ENCODE data around the gene GPR153. TPM values are rescaled to one million over a fixed set of nuclear protein-coding genes. Genes with fewer than 3 reads are reported as not detected.

The GPR153 gene
- total RNA-seq, 1 experiment from 2014 or later, result 6.1 TPM

GRCh38 chr1:6244401-6245049 lies 16.4 kb downstream of the GPR153 start (continued):
- no peak for TF ChIP-seq REST (IDR thresholded peaks at IDR 0.05; ENCODE audit: low read depth)
- TF ChIP-seq ZBTB33 (IDR thresholded peaks at IDR 0.05; ENCODE audit: extremely low read depth, insufficient replicate concordance, low read length), result no peak
- no peak for TF ChIP-seq POLR2A (IDR thresholded peaks at IDR 0.05; ENCODE audit: borderline replicate concordance, extremely low read depth, insufficient read depth, insufficient read length)
- TF ChIP-seq EZH2phosphoT487 (IDR thresholded peaks at IDR 0.05; ENCODE audit: borderline replicate concordance), result no peak

GRCh38 chr1:6243993-6244392 lies 16.9 kb downstream of the GPR153 start, which contains the start of gene HES3:
HES3 (plus strand) TSS chr1:6244179; CDS start chr1:6244366, 187 bp downstream.
- no peak within 1 kb of the TSS for H3K9ac ChIP-seq (ENCODE audit: low read length)
- H4K20me1 ChIP-seq (ENCODE audit: insufficient read depth), result no peaks in the 10 kb centered on the region
- H3K79me2 ChIP-seq (ENCODE audit: insufficient read depth, low read length), result no peaks in the 10 kb centered on the region
- H3K4me3 ChIP-seq (replicated peaks in 1 of 2; ENCODE audit: low read depth in 1 of 2, low read length in 2 of 2), result no peak within 1 kb of the TSS
- no peak within 1 kb of the TSS for H3K27ac ChIP-seq (ENCODE audit: low read depth, low read length)
- ChIA-PET CTCF (interaction anchor here (1.4 to 3.7 kb wide), 2 partner anchors 38 to 133 kb away, joined by 4 to 29 read pairs; partner anchors contain the start of gene RNF207), POLR2A (no interaction called here), RAD21 (ENCODE audit: low non-redundant PET in 1 of 2, low total read pairs in 2 of 2, uncharacterized antibody in 2 of 2, unreplicated experiment in 2 of 2) (no interaction called here)
- no peak for TF ChIP-seq FOSL1 (IDR thresholded peaks at IDR 0.05; ENCODE audit: low read depth)
- no peak for TF ChIP-seq TCF7L2 (IDR thresholded peaks at IDR 0.05; ENCODE audit: borderline replicate concordance, extremely low read depth, insufficient read depth, insufficient read length)
- no peak for TF ChIP-seq POLR2AphosphoS5 (IDR thresholded peaks at IDR 0.05; ENCODE audit: low read depth, low read length)
- no peak for TF ChIP-seq EGR1 (IDR thresholded peaks at IDR 0.05; ENCODE audit: low read depth)
- no peak for TF ChIP-seq EZH2phosphoT487 (IDR thresholded peaks at IDR 0.05; ENCODE audit: borderline replicate concordance)
- no peak for TF ChIP-seq ZBTB33 (IDR thresholded peaks at IDR 0.05; ENCODE audit: extremely low read depth, insufficient replicate concordance, low read length)
- TF ChIP-seq POLR2A (IDR thresholded peaks at IDR 0.05; ENCODE audit: borderline replicate concordance, extremely low read depth, insufficient read depth, insufficient read length), result no peak
- no peaks in the 10 kb centered on the region for H3K36me3 ChIP-seq (ENCODE audit: control insufficient read depth in 1 of 2, insufficient read depth in 2 of 2, low read length in 2 of 2)
- ATAC-seq, result no peak
- H3K9me2 ChIP-seq (ENCODE audit: insufficient read depth), result no peaks in the 10 kb centered on the region
- BruUV-seq (replicated peaks), result no TSS peak
- no peaks in the 10 kb centered on the region for H3K27me3 ChIP-seq (ENCODE audit: insufficient read depth, low read length)
- no peak for DNase-seq (ENCODE audit: low read depth, low spot score)
- no peaks in the 10 kb centered on the region for H3K9me3 ChIP-seq (ENCODE audit: control insufficient read depth in 1 of 2, insufficient read depth in 1 of 2, low read depth in 1 of 2, low read length in 2 of 2)
- no peak within 1 kb of the TSS for H2AFZ ChIP-seq (ENCODE audit: low read depth, low read length, poor library complexity, severe bottlenecking)
- intact Hi-C loops (cut with micrococcal nuclease), result loop anchor here (2.0 kb wide), 2 partner anchors 39 to 135 kb away; no protein-coding TSS in a partner anchor
- H3K4me1 ChIP-seq (ENCODE audit: control insufficient read depth in 1 of 2, insufficient read depth in 2 of 2, low read length in 2 of 2), result peaks cover 19 to 47% of the 10 kb centered on the region in 2 experiments; a peak in 3 of 4 replicates
- H3K4me2 ChIP-seq (ENCODE audit: low read length), result peak within 1 kb of the TSS; percentile 90
